ENCODE measurements around the gene MTG2.

Gene MTG2

GRCh38 chr20:62240020-62240685, 57.3 kb downstream of the MTG2 start:
- H3K4me1 ChIP-seq: peaks cover 58% of the 10 kb centered on the region
- TF ChIP-seq Cebpa-rat (IDR thresholded peaks at IDR 0.05): no peak
- H4K20me1 ChIP-seq: peaks cover 63% of the 10 kb centered on the region
- H3K27me3 ChIP-seq: no peaks in the 10 kb centered on the region
- H3K27ac ChIP-seq: no peak overlapping the region
- H3K36me3 ChIP-seq: peaks cover 28% of the 10 kb centered on the region; the same call in 1 of the 2 replicates
- H3K4me3 ChIP-seq: no peak overlapping the region
- peak overlapping the region; percentile 75; the same call in 1 of the 2 replicates for H3K9ac ChIP-seq
- H3K9me3 ChIP-seq: no peaks in the 10 kb centered on the region
- peak overlapping the region; percentile 90; the same call in 1 of the 2 replicates for H3K4me2 ChIP-seq

DNA sequence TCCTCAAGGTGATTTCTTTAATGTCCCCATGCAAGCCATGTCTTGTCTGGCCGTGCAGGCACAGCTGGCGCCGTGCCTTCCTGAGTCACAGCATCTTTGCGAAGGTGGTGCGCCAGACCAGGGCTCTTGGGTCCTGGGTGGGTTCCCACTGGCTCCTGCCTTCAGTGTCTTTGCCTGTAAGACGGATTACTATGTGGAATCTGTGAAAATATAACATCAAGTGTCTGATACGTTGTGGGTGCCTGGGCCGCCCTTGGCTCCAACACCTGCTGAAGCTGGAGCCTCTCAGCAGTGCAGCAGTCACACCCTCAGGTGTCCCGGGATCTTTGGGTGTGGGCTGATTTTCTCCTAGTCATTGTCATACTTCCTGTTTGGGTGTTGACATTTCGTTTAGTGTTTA, 58.7 kb downstream of the MTG2 start:
- Histone ChIP-seq H3K4me3 (no peak overlapping the region), H3K9me3 (no peaks in the 10 kb centered on the region), H3K4me2 (no peak overlapping the region), H3K27me3 (peaks cover 7% of the 10 kb centered on the region; the same call in 1 of the 2 replicates), H3K4me1 (peaks cover 55% of the 10 kb centered on the region), H3K9ac (no peak overlapping the region), H4K20me1 (peaks cover 77% of the 10 kb centered on the region), H3K27ac (no peak overlapping the region), H3K36me3 (peaks cover 33% of the 10 kb centered on the region; the same call in 1 of the 2 replicates)
- TF ChIP-seq Cebpa-rat (IDR thresholded peaks at IDR 0.05): no peak

DNA sequence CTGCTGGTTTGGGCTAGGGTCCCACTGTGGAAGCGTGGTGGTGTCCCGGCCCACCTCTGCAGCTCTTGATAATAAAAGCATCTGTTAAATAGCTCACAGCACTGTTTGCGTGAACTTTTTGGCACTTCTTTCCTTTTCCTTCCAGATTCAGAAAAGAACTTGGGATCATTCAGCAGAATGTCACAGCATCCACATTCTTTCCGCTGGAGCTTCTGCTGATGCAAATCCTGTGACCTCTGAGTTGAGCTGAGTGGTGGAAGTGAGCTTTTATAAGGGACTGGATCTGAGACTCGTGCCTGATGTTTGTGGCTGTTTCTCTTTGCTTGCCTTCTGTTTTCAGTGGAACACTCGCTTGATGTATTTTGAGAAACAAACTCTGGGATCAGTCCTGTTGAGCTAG, 59.3 kb downstream of the MTG2 start:
- Histone ChIP-seq H3K4me3 (no peak overlapping the region), H3K4me2 (no peak overlapping the region), H3K27ac (no peak overlapping the region), H3K4me1 (peaks cover 57% of the 10 kb centered on the region), H3K9me3 (no peaks in the 10 kb centered on the region), H3K36me3 (peaks cover 33% of the 10 kb centered on the region; the same call in 1 of the 2 replicates), H3K9ac (no peak overlapping the region), H4K20me1 (peaks cover 83% of the 10 kb centered on the region), H3K27me3 (peaks cover 7% of the 10 kb centered on the region; the same call in 1 of the 2 replicates)
- TF ChIP-seq Cebpa-rat (IDR thresholded peaks at IDR 0.05): no peak

DNA sequence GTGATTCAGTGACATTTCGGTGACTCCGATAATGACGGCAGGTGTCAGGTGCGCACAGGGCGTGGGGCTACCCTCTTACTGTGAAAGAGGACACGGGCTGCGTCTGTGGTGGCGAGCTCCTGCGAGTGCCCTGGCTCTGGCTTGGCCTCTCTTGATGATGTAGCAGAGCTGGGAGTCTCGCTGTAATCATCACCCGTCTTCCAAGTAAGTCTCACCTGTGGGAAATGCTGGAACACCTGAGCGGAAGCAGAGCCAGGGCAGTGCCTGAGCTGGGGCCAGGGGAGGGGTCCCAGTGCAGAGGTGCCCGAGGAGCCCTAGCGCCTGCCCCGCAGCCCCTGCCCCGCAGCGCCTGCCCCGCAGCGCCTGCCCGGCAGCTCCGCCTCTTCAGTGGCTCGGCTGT, 60.3 kb downstream of the MTG2 start:
- Histone ChIP-seq H3K27me3 (peaks cover 7% of the 10 kb centered on the region; the same call in 1 of the 2 replicates), H3K4me1 (peaks cover 58% of the 10 kb centered on the region), H3K9ac (no peak overlapping the region), H3K4me3 (no peak overlapping the region), H3K36me3 (peaks cover 33% of the 10 kb centered on the region; the same call in 1 of the 2 replicates), H4K20me1 (peaks cover 93% of the 10 kb centered on the region), H3K9me3 (no peaks in the 10 kb centered on the region), H3K27ac (no peak overlapping the region), H3K4me2 (no peak overlapping the region)
- no peak for TF ChIP-seq Cebpa-rat (IDR thresholded peaks at IDR 0.05)

DNA sequence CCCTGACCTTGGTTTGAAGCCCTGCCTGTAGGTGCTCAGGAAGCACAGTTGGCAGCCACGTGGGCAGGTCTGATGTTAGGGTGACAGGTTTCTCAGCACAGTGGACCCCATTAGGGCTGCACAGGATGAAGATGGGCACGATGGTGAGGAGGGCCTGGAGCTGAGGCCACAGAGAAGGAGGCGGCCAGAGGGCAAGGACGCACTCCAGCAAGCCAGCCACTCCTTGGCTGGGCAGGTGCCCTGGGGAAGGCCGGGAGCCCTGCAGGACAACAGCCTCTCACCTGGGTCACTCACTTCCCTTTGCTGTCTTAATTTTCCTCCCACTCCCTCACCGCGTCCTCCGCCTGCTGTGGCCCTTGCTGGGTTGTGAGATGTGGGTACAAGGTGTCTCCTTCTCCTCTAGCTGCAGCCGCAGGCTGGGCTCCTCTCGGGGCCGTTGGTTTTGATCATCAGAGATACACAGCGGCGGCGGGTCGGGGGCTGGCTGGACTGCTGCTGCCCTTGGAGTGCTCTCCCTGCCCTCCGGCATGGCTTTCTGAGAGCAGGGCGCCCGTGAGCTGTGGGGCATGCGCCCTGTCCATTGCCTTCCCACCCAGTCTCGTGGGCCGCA, 61.2 kb downstream of the MTG2 start:
- Histone ChIP-seq H3K4me1 (peaks cover 66% of the 10 kb centered on the region), H3K27me3 (peaks cover 7% of the 10 kb centered on the region; the same call in 1 of the 2 replicates), H3K4me2 (peak overlapping the region; percentile 78), H3K36me3 (peaks cover 33% of the 10 kb centered on the region; the same call in 1 of the 2 replicates), H3K27ac (no peak overlapping the region), H3K9me3 (no peaks in the 10 kb centered on the region), H3K4me3 (no peak overlapping the region), H3K9ac (no peak overlapping the region), H4K20me1 (peaks cover 100% of the 10 kb centered on the region)
- TF ChIP-seq Cebpa-rat (IDR thresholded peaks at IDR 0.05): no peak

DNA sequence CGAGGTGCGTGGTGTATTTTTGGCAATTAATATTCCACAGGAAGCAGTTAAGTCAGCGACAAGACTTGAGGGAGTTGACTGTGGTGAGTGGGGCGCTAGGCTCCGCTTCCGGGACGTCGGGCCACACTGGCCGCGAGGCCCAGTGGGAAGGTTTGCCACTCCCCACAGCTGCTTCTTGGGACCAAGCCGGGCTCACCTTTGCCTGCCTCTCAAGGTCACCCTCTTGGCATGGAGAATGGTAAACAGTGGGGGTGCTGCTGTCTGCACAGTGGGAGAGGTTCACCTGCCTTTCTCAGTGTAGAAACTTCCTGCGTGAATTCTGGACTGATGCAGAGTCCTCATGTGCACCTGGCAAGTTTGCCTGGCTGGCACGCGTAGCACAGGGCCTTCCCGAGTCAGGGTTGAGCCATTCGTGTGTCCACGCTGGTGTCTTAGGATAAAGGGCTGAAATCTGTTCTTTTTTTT, 61.8 kb downstream of the MTG2 start:
- no peaks in the 10 kb centered on the region for H3K9me3 ChIP-seq
- H3K4me1 ChIP-seq: peaks cover 66% of the 10 kb centered on the region
- peak overlapping the region; percentile 78 for H3K4me2 ChIP-seq
- no peak overlapping the region for H3K27ac ChIP-seq
- TF ChIP-seq Cebpa-rat (IDR thresholded peaks at IDR 0.05): no peak
- peaks cover 33% of the 10 kb centered on the region; the same call in 1 of the 2 replicates for H3K36me3 ChIP-seq
- peaks cover 7% of the 10 kb centered on the region; the same call in 1 of the 2 replicates for H3K27me3 ChIP-seq
- H3K9ac ChIP-seq: no peak overlapping the region
- H3K4me3 ChIP-seq: no peak overlapping the region
- peaks cover 100% of the 10 kb centered on the region for H4K20me1 ChIP-seq

GRCh38 chr20:62245911-62246280, 63.1 kb downstream of the MTG2 start:
- TF ChIP-seq Cebpa-rat (IDR thresholded peaks at IDR 0.05): no peak
- H3K27ac ChIP-seq: no peak overlapping the region
- H3K36me3 ChIP-seq: peaks cover 30% of the 10 kb centered on the region; the same call in 1 of the 2 replicates
- H3K9me3 ChIP-seq: no peaks in the 10 kb centered on the region
- H3K4me3 ChIP-seq: no peak overlapping the region
- no peak overlapping the region for H3K9ac ChIP-seq
- H3K4me2 ChIP-seq: peak overlapping the region; percentile 87
- H3K4me1 ChIP-seq: peaks cover 67% of the 10 kb centered on the region
- H4K20me1 ChIP-seq: peaks cover 100% of the 10 kb centered on the region
- H3K27me3 ChIP-seq: peaks cover 7% of the 10 kb centered on the region; the same call in 1 of the 2 replicates

GRCh38 chr20:62246431-62246830, 63.6 kb downstream of the MTG2 start:
- Histone ChIP-seq H3K4me2 (peak overlapping the region; percentile 87), H3K4me3 (no peak overlapping the region), H3K27ac (no peak overlapping the region), H3K36me3 (peaks cover 24% of the 10 kb centered on the region; the same call in 1 of the 2 replicates), H3K9me3 (no peaks in the 10 kb centered on the region), H3K27me3 (peaks cover 7% of the 10 kb centered on the region; the same call in 1 of the 2 replicates), H3K9ac (no peak overlapping the region), H3K4me1 (peaks cover 67% of the 10 kb centered on the region), H4K20me1 (peaks cover 100% of the 10 kb centered on the region)
- TF ChIP-seq Cebpa-rat (IDR thresholded peaks at IDR 0.05): no peak

DNA sequence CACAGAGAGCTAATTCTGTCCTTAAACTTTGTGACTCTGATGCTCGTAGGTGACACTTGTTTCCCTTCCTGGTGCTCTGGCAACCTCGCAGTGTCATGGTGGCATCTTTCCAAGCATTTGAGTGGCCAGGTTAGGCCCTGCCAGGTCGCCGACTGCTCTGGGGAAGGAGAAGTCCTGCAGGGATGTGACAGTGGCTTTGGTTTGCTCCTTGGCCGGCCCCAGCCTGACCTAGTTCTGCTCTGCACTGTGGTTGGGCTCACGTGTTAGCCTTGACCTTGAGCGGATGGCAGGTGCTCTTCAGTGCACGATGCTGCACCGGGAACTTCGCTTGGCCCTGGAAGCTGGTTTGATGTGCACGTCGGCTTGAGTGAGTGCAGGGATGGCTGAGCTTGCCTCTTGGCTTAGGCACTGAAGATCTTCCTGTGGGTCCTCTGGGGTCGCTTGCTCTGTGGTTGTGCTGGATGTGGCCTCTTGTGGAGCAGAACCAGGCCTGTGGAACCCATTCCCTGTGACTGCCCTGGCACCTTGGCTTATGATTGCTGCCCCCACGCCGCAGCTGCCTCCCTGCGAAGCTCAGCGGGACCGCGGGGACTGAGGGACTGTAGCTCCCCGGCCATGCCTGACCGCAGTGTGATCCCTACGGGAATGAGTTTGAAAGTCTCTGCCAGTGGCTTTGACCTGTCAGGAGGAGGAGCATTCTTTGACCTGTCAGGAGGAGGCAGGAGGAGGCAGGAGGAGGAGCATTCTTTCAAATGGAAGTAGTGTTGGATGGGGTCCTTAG, 64.2 kb downstream of the MTG2 start:
- H3K9me3 ChIP-seq: no peaks in the 10 kb centered on the region
- H3K36me3 ChIP-seq: peaks cover 19% of the 10 kb centered on the region; the same call in 1 of the 2 replicates
- peaks cover 100% of the 10 kb centered on the region for H4K20me1 ChIP-seq
- H3K27ac ChIP-seq: no peak overlapping the region
- no peak for TF ChIP-seq Cebpa-rat (IDR thresholded peaks at IDR 0.05)
- peaks cover 67% of the 10 kb centered on the region for H3K4me1 ChIP-seq
- H3K27me3 ChIP-seq: peaks cover 7% of the 10 kb centered on the region; the same call in 1 of the 2 replicates
- no peak overlapping the region for H3K4me3 ChIP-seq
- peak overlapping the region; percentile 87 for H3K4me2 ChIP-seq
- no peak overlapping the region for H3K9ac ChIP-seq

Measured in BLaER1 (cell line).